Tibial nerve (tissue), 3 donors: Measurements from ENCODE around the gene HOXA1.

ENCODE experiments used
- POLR2A ChIP-seq, 2 donors: fragments of 450-650 bp; IDR thresholded peaks; one replicate each; pipeline ENCODE4 v1.6.1; 2017; ENCODE audit warnings: antibody characterized with exemption in 2 of 2, mild to moderate bottlenecking in 2 of 2, moderate library complexity in 2 of 2
- TF ChIP-seq, protein P1 (sequence below), 5 experiments: fragments of 200-600 bp in 3 of 5; fragments of 450-650 bp in 2 of 5; sonication (generic) in 3 of 5; IDR thresholded peaks; one replicate each; pipeline ENCODE4 v1.5.1; 2016 to 2019; ENCODE audit warnings: antibody characterized with exemption in 5 of 5, mild to moderate bottlenecking in 3 of 5, moderate library complexity in 2 of 5

DNA sequence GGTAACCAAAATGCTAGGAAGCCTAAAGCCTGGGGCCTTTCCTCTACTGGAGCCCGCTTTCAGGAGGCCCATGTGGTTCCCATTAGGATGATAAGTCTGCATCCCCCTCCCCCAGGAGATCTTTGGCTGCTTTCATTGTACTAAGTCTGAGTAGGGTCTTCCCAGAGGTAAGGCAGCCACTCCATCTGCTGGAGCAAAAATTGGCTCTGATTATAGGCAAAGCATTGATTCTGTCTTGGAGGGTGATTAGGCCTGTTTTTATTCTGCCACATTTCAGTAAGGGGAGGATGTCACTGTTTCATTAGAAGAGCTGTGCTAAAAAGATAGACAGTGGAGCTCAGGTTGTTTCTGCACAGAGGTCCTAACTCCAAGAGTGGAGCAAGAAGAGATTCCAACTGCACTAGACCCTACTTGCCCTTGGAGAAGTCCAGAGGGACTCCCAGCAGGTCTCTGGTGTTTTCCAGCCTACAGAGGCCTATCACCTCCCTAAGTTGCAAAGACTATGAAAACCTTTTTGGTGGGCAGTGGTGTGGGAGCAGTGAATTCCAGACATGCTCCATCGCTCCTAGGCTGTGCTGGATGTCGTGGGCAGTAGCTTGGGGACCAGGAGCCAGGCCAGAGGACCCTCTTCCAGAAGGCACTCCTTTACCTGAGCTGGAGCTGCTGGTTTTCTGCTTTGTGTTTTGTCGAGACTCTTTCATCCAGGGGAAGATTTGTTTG lies 13.8 kb upstream of the HOXA1 start:
- no peak for TF ChIP-seq POLR2A (IDR thresholded peaks at IDR 0.05)
- TF ChIP-seq, protein P1, sequence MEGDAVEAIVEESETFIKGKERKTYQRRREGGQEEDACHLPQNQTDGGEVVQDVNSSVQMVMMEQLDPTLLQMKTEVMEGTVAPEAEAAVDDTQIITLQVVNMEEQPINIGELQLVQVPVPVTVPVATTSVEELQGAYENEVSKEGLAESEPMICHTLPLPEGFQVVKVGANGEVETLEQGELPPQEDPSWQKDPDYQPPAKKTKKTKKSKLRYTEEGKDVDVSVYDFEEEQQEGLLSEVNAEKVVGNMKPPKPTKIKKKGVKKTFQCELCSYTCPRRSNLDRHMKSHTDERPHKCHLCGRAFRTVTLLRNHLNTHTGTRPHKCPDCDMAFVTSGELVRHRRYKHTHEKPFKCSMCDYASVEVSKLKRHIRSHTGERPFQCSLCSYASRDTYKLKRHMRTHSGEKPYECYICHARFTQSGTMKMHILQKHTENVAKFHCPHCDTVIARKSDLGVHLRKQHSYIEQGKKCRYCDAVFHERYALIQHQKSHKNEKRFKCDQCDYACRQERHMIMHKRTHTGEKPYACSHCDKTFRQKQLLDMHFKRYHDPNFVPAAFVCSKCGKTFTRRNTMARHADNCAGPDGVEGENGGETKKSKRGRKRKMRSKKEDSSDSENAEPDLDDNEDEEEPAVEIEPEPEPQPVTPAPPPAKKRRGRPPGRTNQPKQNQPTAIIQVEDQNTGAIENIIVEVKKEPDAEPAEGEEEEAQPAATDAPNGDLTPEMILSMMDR (IDR thresholded peaks at IDR 0.05) = no peak
